ENCODE data around the gene ADCY5. TPM values are rescaled to one million over a fixed set of nuclear protein-coding genes. Genes with fewer than 3 reads are reported as not detected.

The ADCY5 gene
- polyA plus RNA-seq, 1 donor: 10.6 TPM

GRCh38 chr3:123327956-123328850 lies 120.7 kb downstream of the ADCY5 start:
- no CpG with 5 or more reads among the region's 25 CpGs for WGBS (ENCODE audit: insufficient coverage, low lambda C conversion rate)
- H3K9me3 ChIP-seq (ENCODE audit: control insufficient read depth, low read depth, low read length): peaks cover 5% of the 10 kb centered on the region
- DNase-seq: no peak
- no peaks in the 10 kb centered on the region for H3K27me3 ChIP-seq (ENCODE audit: control insufficient read depth, insufficient read depth, low read length)
- H3K27ac ChIP-seq (ENCODE audit: low read length): no peak overlapping the region
- H3K4me1 ChIP-seq (ENCODE audit: control insufficient read depth, insufficient read depth, low read length): peaks cover 3% of the 10 kb centered on the region
- H3K36me3 ChIP-seq (ENCODE audit: control insufficient read depth, insufficient read depth, low read length): peaks cover 13% of the 10 kb centered on the region
- no peak overlapping the region for H3K4me3 ChIP-seq (ENCODE audit: low read length)

DNA sequence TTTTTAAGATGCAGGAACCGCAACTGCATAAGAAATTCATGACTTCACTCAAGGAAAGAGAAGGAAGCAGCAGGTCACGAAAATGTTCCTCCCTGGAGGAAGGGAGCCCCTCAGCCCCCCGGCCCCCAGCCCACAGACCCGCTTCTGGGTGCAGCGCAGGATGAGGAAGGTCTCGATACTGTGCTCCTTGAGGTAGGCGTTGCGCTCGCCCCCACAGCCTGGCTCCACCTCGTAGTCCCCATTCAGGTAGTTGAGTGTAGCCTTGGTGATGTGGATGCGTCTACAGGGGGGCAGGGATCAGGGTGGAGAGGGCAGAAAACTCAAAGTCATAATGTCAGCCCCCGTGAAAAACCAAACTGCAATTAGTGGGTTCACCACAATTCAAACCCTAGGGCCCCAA lies 121.4 kb downstream of the ADCY5 start:
- Histone ChIP-seq H3K4me3 (ENCODE audit: low read length) (no peak overlapping the region), H3K27me3 (ENCODE audit: control insufficient read depth, insufficient read depth, low read length) (no peaks in the 10 kb centered on the region), H3K27ac (ENCODE audit: low read length) (no peak overlapping the region), H3K4me1 (ENCODE audit: control insufficient read depth, insufficient read depth, low read length) (peaks cover 3% of the 10 kb centered on the region), H3K9me3 (ENCODE audit: control insufficient read depth, low read depth, low read length) (peaks cover 2% of the 10 kb centered on the region), H3K36me3 (ENCODE audit: control insufficient read depth, insufficient read depth, low read length) (peaks cover 16% of the 10 kb centered on the region)
- no peak for DNase-seq
- WGBS (ENCODE audit: insufficient coverage, low lambda C conversion rate): no CpG with 5 or more reads among the region's 12 CpGs

- Histone ChIP-seq H3K36me3 (ENCODE audit: control insufficient read depth, insufficient read depth, low read length) (peaks cover 21% of the 10 kb centered on the region), H3K27me3 (ENCODE audit: control insufficient read depth, insufficient read depth, low read length) (no peaks in the 10 kb centered on the region), H3K4me1 (ENCODE audit: control insufficient read depth, insufficient read depth, low read length) (peaks cover 3% of the 10 kb centered on the region), H3K4me3 (ENCODE audit: low read length) (no peak overlapping the region), H3K9me3 (ENCODE audit: control insufficient read depth, low read depth, low read length) (no peaks in the 10 kb centered on the region), H3K27ac (ENCODE audit: low read length) (no peak overlapping the region)
- DNase-seq: no peak
- WGBS (ENCODE audit: insufficient coverage, low lambda C conversion rate): 100% methylated on average over 1 of the region's 6 CpGs
Observed at GRCh38 chr3:123326531-123326930, 122.4 kb downstream of the ADCY5 start.

- Histone ChIP-seq H3K27me3 (ENCODE audit: control insufficient read depth, insufficient read depth, low read length) (no peaks in the 10 kb centered on the region), H3K4me1 (ENCODE audit: control insufficient read depth, insufficient read depth, low read length) (peaks cover 3% of the 10 kb centered on the region), H3K4me3 (ENCODE audit: low read length) (no peak overlapping the region), H3K9me3 (ENCODE audit: control insufficient read depth, low read depth, low read length) (no peaks in the 10 kb centered on the region), H3K36me3 (ENCODE audit: control insufficient read depth, insufficient read depth, low read length) (peaks cover 25% of the 10 kb centered on the region), H3K27ac (ENCODE audit: low read length) (no peak overlapping the region)
- DNase-seq: no peak
- WGBS (ENCODE audit: insufficient coverage, low lambda C conversion rate): no CpG with 5 or more reads among the region's 8 CpGs
Observed at GRCh38 chr3:123325766-123326256, 123.1 kb downstream of the ADCY5 start.

DNA sequence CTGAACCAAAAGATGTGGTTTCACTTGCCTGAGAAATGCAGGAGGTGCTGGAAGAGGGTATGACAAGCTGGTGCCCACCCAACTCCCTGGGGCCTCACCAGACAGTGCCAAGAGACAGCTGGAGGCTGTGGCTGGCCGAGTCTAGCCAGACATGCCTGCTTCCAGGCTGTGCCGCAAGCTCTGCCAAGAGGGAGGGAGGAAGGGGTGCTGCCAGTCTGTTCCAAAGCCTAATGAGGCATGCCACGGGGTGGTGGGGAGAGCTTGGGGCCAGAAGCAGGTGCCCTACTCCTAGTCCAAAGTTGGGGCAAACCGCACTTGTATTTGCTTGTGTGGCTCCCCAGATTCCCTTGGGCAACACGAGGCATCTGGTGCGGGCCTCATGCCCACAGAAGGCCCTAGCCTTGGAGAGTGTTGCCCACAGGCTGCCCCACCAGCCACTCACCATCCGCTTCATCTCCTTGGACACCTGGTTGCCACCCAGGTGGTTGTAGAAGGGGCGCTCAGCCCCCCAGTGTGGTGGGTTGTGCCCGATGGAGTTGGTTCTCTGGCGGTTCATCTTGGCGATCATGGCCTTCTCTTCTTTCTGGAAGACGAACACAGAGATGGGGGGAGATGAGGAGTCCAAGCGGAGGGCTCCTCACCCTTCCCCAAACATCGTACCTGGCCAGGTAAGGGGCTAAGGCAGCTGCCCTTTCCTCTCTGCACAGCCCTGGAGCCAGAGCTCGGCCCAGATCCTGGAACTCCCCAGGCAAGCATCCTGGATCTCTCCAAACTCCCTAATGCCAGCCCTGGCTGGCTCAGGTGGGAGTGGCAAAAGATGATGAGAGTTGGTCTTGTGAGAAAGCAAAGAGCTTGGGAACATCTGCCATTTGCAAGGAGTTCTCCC lies 123.8 kb downstream of the ADCY5 start:
- Histone ChIP-seq H3K27me3 (ENCODE audit: control insufficient read depth, insufficient read depth, low read length) (no peaks in the 10 kb centered on the region), H3K4me3 (ENCODE audit: low read length) (no peak overlapping the region), H3K9me3 (ENCODE audit: control insufficient read depth, low read depth, low read length) (no peaks in the 10 kb centered on the region), H3K27ac (ENCODE audit: low read length) (no peak overlapping the region), H3K4me1 (ENCODE audit: control insufficient read depth, insufficient read depth, low read length) (no peaks in the 10 kb centered on the region), H3K36me3 (ENCODE audit: control insufficient read depth, insufficient read depth, low read length) (peaks cover 29% of the 10 kb centered on the region)
- WGBS (ENCODE audit: insufficient coverage, low lambda C conversion rate): no CpG with 5 or more reads among the region's 15 CpGs
- no peak for DNase-seq

DNA sequence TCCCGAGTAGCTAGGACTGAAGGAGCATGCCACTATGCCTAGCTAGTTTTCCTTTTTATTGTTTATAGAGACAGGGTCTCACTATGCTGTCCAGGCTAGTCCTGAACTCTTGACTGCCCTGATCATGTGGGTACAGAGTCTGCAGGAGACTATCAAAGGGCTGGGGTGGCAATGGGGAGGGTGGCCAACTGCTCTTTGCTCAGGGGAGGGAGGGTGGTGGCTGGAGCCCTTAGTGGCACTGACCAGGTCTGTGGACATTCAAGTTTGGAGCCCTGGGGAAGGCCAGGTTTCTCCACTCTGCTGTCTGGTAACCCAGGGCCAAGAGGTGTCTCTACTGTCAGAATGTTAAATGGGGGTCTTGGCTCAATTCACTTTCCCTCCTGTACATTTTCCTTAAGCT lies 125.1 kb downstream of the ADCY5 start:
- Histone ChIP-seq H3K9me3 (ENCODE audit: control insufficient read depth, low read depth, low read length) (no peaks in the 10 kb centered on the region), H3K27me3 (ENCODE audit: control insufficient read depth, insufficient read depth, low read length) (no peaks in the 10 kb centered on the region), H3K4me1 (ENCODE audit: control insufficient read depth, insufficient read depth, low read length) (no peaks in the 10 kb centered on the region), H3K27ac (ENCODE audit: low read length) (no peak overlapping the region), H3K4me3 (ENCODE audit: low read length) (no peak overlapping the region), H3K36me3 (ENCODE audit: control insufficient read depth, insufficient read depth, low read length) (peaks cover 33% of the 10 kb centered on the region)
- no peak for DNase-seq
- WGBS (ENCODE audit: insufficient coverage, low lambda C conversion rate): no CpG with 5 or more reads among the region's 1 CpG

DNA sequence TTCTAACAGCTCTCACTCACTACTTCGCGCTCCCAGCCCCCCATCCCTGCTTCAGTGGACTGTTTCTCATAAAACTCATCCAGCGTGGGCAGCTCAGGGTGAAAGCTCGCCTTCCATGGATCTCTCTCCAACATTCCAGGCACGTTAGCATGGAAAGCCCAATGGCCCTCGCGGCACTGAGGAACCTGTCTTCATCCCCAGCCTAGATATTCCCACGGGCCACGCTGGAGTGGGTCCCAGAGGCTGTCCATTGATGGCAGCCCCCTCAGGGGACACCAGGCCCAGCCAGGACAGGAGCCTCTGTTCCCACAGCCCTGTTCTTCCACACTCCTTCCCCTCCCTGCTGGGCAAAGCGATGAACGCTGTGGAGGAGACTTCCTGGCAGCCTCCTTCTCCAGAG lies 126.0 kb downstream of the ADCY5 start:
- no peak overlapping the region for H3K4me3 ChIP-seq (ENCODE audit: low read length)
- H3K36me3 ChIP-seq (ENCODE audit: control insufficient read depth, insufficient read depth, low read length): peaks cover 41% of the 10 kb centered on the region
- H3K4me1 ChIP-seq (ENCODE audit: control insufficient read depth, insufficient read depth, low read length): no peaks in the 10 kb centered on the region
- DNase-seq: no peak
- no peaks in the 10 kb centered on the region for H3K27me3 ChIP-seq (ENCODE audit: control insufficient read depth, insufficient read depth, low read length)
- H3K9me3 ChIP-seq (ENCODE audit: control insufficient read depth, low read depth, low read length): no peaks in the 10 kb centered on the region
- 70% methylated on average over 2 of the region's 11 CpGs for WGBS (ENCODE audit: insufficient coverage, low lambda C conversion rate)
- no peak overlapping the region for H3K27ac ChIP-seq (ENCODE audit: low read length)

DNA sequence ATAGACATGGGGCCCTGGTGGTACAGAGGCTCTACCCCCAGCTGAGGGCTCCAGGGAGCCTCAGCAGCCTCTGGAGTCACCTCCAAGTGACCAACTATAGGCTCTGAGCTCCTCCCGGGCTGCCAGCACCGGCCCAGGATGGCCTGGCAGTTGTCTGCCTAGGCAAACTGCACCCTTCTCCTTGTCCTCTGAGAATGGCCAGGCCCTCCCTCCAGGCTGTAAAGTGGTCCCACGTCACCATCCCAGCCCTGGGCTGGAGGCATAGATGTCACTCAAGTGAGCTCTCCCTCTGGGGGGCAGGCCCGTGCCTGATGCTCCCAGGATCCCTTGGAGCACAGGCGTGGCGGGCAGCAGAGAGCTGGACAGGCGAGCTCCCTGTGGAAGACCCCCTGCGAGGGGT lies 127.1 kb downstream of the ADCY5 start:
- Histone ChIP-seq H3K36me3 (ENCODE audit: control insufficient read depth, insufficient read depth, low read length) (peaks cover 41% of the 10 kb centered on the region), H3K9me3 (ENCODE audit: control insufficient read depth, low read depth, low read length) (no peaks in the 10 kb centered on the region), H3K4me3 (ENCODE audit: low read length) (no peak overlapping the region), H3K4me1 (ENCODE audit: control insufficient read depth, insufficient read depth, low read length) (no peaks in the 10 kb centered on the region), H3K27me3 (ENCODE audit: control insufficient read depth, insufficient read depth, low read length) (no peaks in the 10 kb centered on the region), H3K27ac (ENCODE audit: low read length) (no peak overlapping the region)
- no peak for DNase-seq
- WGBS (ENCODE audit: insufficient coverage, low lambda C conversion rate): no CpG with 5 or more reads among the region's 8 CpGs

DNA sequence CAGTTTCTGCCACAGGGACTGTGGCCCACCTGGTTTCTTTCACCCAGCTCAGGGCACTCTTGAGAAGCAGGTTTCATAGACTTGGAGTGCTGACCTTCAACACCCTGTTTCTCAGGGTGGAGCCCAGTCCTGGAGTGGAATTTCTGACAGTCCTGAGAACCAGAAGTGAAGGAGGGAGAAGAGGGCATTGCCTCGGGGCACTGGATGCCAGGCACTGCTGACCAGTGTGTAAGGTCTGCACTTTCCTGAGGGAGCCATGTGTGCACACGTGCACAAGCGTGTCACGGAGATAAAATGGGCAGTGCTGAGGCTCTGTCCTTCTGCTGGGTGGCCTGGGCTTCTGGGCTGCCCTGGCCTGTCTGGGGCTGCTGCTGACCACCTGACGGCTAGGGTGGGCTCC lies 128.7 kb downstream of the ADCY5 start:
- H3K27ac ChIP-seq (ENCODE audit: low read length): no peak overlapping the region
- DNase-seq: no peak
- H3K9me3 ChIP-seq (ENCODE audit: control insufficient read depth, low read depth, low read length): no peaks in the 10 kb centered on the region
- H3K4me3 ChIP-seq (ENCODE audit: low read length): no peak overlapping the region
- H3K36me3 ChIP-seq (ENCODE audit: control insufficient read depth, insufficient read depth, low read length): peaks cover 40% of the 10 kb centered on the region
- H3K4me1 ChIP-seq (ENCODE audit: control insufficient read depth, insufficient read depth, low read length): no peaks in the 10 kb centered on the region
- H3K27me3 ChIP-seq (ENCODE audit: control insufficient read depth, insufficient read depth, low read length): no peaks in the 10 kb centered on the region
- WGBS (ENCODE audit: insufficient coverage, low lambda C conversion rate): no CpG with 5 or more reads among the region's 5 CpGs

- H3K9me3 ChIP-seq (ENCODE audit: control insufficient read depth, low read depth, low read length): no peaks in the 10 kb centered on the region
- H3K36me3 ChIP-seq (ENCODE audit: control insufficient read depth, insufficient read depth, low read length): peaks cover 37% of the 10 kb centered on the region
- no peak overlapping the region for H3K27ac ChIP-seq (ENCODE audit: low read length)
- no peaks in the 10 kb centered on the region for H3K4me1 ChIP-seq (ENCODE audit: control insufficient read depth, insufficient read depth, low read length)
- DNase-seq: no peak
- no peaks in the 10 kb centered on the region for H3K27me3 ChIP-seq (ENCODE audit: control insufficient read depth, insufficient read depth, low read length)
- WGBS (ENCODE audit: insufficient coverage, low lambda C conversion rate): no CpG with 5 or more reads among the region's 10 CpGs
- H3K4me3 ChIP-seq (ENCODE audit: low read length): no peak overlapping the region
Observed at GRCh38 chr3:123319760-123320159, 129.1 kb downstream of the ADCY5 start.

All from large intestine (tissue), 3 donors.